Panc1 (cell line): ENCODE data around the gene GRK3. TPM values are rescaled to one million over a fixed set of nuclear protein-coding genes. Genes with fewer than 3 reads are reported as not detected.

Experiments used
- ATAC-seq: fragments of 200-7000 bp; cut with Tn5 transposase; 2 replicates; pipeline ENCODE4 v1.9.1; 2020; ENCODE audit warnings: mild to moderate bottlenecking, moderate library complexity
- BruUV-seq: library from RNA; stranded (reverse); fragments of 400-500 nt; replicated peaks from 2 replicates; lab custom pipeline; 2021; lab: Mats Ljungman, UMichigan
- CTCF ChIA-PET: fragments of 300-600 bp; sonication (Branson Sonifier 250); formaldehyde crosslinking; loops from one replicate; lab custom pipeline; 2022; ENCODE audit warnings: antibody characterized with exemption; lab: Charles Lee
- POLR2A ChIA-PET: fragments of 300-600 bp; sonication (Branson Sonifier 250); formaldehyde crosslinking; loops from one replicate; lab custom pipeline; 2022; ENCODE audit warnings: antibody characterized with exemption; lab: Charles Lee
- DNase-seq: peaks from one replicate; pipeline ENCODE4 v3.0.0-alpha.2; 2010; ENCODE audit warnings: low read depth, low spot score
- H3K27ac ChIP-seq: 2 replicates; pipeline ENCODE4 v1.5.1; 2011; ENCODE audit warnings: mild to moderate bottlenecking, low read length, inconsistent platforms
- H3K27me3 ChIP-seq: fragments of 200-500 bp; sonication (Bioruptor generic); 2 replicates; pipeline ENCODE4 v1.6.0; 2014; ENCODE audit warnings: low read length, inconsistent platforms; ENCODE audit not compliant: control insufficient read depth, insufficient read depth
- H3K36me3 ChIP-seq: fragments of 200-500 bp; sonication (Bioruptor generic); 2 replicates; pipeline ENCODE4 v1.5.1; 2014; ENCODE audit warnings: inconsistent platforms, mild to moderate bottlenecking, low read length, moderate library complexity; ENCODE audit not compliant: control insufficient read depth, insufficient read depth
- H3K4me1 ChIP-seq: 2 replicates; pipeline ENCODE4 v1.5.1; 2011; ENCODE audit warnings: inconsistent platforms, mild to moderate bottlenecking, low read length, moderate library complexity; ENCODE audit not compliant: control insufficient read depth, insufficient read depth
- H3K4me3 ChIP-seq, 2 experiments: 2 replicates each; pipeline ENCODE4 v1.5.1; 2011 to 2012; ENCODE audit warnings: low read depth in 2 of 2, low read length in 2 of 2, mild to moderate bottlenecking in 2 of 2, inconsistent platforms in 1 of 2, moderate library complexity in 1 of 2
- H3K9me3 ChIP-seq: fragments of 200-500 bp; sonication (Bioruptor generic); 2 replicates; pipeline ENCODE4 v1.5.1; 2014; ENCODE audit warnings: low read depth, mild to moderate bottlenecking, inconsistent platforms, low read length, moderate library complexity; ENCODE audit not compliant: control insufficient read depth, insufficient read depth
- POLR2AphosphoS5 ChIP-seq: IDR thresholded peaks from 2 replicates; pipeline ENCODE4 v1.6.1; 2012; ENCODE audit warnings: mild to moderate bottlenecking, low read depth, low read length, moderate library complexity
- SIN3A ChIP-seq: IDR thresholded peaks from 2 replicates; pipeline ENCODE4 v1.6.1; 2012; ENCODE audit warnings: low read depth, mild to moderate bottlenecking, low read length, moderate library complexity, borderline replicate concordance; ENCODE audit not compliant: insufficient read depth
- TCF7L2 ChIP-seq: IDR thresholded peaks from 2 replicates; pipeline ENCODE4 v1.6.1; 2011; ENCODE audit warnings: mild to moderate bottlenecking, low read depth, low read length, inconsistent platforms
- in situ Hi-C: cut with HindIII; loops from 2 replicates; pipeline ENCODE4 v1.10.0; 2016; ENCODE audit warnings: low sequenced_read_pairs, low pct_unique_long_range_greater_than_20kb
- intact Hi-C: fragments of 100-400 bp; cut with micrococcal nuclease; formaldehyde crosslinking; loops from one replicate; pipeline ENCODE4 v1.10.0; 2022; ENCODE audit not compliant: unreplicated experiment
- total RNA-seq: library from RNA; stranded (reverse); gene quantifications from one replicate; pipeline ENCODE4 v1.2.1, GENCODE V29; 2021; ENCODE audit not compliant: unreplicated experiment
- TF ChIP-seq, protein P1 (sequence below), 2 experiments: IDR thresholded peaks; 2 replicates each; pipeline ENCODE4 v1.6.1; 2011 to 2012; ENCODE audit warnings: low read depth in 2 of 2, control low read depth in 1 of 2, low read length in 1 of 2, mild to moderate bottlenecking in 1 of 2, moderate library complexity in 1 of 2; ENCODE audit not compliant: insufficient read depth in 1 of 2
- TF ChIP-seq, protein P2 (sequence below): fragments of 450-650 bp; IDR thresholded peaks from 2 replicates; pipeline ENCODE4 v1.5.1; 2017; ENCODE audit warnings: mild to moderate bottlenecking

GRK3 gene
- total RNA-seq, 1 experiment from 2014 or later: 12.0 TPM

DNA sequence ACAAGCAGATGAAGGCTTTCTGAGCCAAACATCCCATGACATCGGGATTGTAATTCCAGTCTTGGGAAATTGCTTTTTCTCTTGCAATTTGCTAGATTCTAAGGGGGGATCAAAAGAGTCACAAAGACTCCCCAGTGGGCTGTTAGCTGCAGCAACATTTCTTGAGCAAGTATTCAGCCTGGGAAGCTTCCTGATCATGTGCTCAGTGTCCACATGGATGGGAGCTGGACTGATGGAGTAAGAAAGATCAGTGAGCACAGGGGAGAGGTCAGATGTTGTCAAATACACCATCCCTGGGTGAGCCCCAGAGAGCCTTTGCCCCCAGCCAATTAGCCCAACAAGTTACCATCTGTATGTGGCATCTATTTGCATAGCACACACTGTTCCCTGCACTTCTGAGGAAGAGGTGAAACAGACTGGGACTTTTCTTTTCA is 10.2 kb upstream of the GRK3 start:
- Histone ChIP-seq H3K27me3 (no peaks in the 10 kb centered on the region), H3K4me3 (no peak overlapping the region), H3K4me1 (no peaks in the 10 kb centered on the region), H3K27ac (no peak overlapping the region), H3K36me3 (no peaks in the 10 kb centered on the region), H3K9me3 (no peaks in the 10 kb centered on the region)
- DNase-seq (no peak), ATAC-seq (no peak)
- TF ChIP-seq TCF7L2 (no peak), POLR2AphosphoS5 (no peak), SIN3A (no peak)
- TF ChIP-seq, protein P1, sequence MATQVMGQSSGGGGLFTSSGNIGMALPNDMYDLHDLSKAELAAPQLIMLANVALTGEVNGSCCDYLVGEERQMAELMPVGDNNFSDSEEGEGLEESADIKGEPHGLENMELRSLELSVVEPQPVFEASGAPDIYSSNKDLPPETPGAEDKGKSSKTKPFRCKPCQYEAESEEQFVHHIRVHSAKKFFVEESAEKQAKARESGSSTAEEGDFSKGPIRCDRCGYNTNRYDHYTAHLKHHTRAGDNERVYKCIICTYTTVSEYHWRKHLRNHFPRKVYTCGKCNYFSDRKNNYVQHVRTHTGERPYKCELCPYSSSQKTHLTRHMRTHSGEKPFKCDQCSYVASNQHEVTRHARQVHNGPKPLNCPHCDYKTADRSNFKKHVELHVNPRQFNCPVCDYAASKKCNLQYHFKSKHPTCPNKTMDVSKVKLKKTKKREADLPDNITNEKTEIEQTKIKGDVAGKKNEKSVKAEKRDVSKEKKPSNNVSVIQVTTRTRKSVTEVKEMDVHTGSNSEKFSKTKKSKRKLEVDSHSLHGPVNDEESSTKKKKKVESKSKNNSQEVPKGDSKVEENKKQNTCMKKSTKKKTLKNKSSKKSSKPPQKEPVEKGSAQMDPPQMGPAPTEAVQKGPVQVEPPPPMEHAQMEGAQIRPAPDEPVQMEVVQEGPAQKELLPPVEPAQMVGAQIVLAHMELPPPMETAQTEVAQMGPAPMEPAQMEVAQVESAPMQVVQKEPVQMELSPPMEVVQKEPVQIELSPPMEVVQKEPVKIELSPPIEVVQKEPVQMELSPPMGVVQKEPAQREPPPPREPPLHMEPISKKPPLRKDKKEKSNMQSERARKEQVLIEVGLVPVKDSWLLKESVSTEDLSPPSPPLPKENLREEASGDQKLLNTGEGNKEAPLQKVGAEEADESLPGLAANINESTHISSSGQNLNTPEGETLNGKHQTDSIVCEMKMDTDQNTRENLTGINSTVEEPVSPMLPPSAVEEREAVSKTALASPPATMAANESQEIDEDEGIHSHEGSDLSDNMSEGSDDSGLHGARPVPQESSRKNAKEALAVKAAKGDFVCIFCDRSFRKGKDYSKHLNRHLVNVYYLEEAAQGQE (IDR thresholded peaks at IDR 0.05; ENCODE audit: insufficient read depth in 1 of 2, low read depth in 2 of 2, low read length in 1 of 2): no peak
- TF ChIP-seq, protein P2, sequence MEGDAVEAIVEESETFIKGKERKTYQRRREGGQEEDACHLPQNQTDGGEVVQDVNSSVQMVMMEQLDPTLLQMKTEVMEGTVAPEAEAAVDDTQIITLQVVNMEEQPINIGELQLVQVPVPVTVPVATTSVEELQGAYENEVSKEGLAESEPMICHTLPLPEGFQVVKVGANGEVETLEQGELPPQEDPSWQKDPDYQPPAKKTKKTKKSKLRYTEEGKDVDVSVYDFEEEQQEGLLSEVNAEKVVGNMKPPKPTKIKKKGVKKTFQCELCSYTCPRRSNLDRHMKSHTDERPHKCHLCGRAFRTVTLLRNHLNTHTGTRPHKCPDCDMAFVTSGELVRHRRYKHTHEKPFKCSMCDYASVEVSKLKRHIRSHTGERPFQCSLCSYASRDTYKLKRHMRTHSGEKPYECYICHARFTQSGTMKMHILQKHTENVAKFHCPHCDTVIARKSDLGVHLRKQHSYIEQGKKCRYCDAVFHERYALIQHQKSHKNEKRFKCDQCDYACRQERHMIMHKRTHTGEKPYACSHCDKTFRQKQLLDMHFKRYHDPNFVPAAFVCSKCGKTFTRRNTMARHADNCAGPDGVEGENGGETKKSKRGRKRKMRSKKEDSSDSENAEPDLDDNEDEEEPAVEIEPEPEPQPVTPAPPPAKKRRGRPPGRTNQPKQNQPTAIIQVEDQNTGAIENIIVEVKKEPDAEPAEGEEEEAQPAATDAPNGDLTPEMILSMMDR: no peak
- no TSS peak for BruUV-seq
- POLR2A ChIA-PET: no interaction called here
- intact Hi-C loops: no loop called here
- in situ Hi-C loops: no loop called here
- CTCF ChIA-PET: no interaction called here

DNA sequence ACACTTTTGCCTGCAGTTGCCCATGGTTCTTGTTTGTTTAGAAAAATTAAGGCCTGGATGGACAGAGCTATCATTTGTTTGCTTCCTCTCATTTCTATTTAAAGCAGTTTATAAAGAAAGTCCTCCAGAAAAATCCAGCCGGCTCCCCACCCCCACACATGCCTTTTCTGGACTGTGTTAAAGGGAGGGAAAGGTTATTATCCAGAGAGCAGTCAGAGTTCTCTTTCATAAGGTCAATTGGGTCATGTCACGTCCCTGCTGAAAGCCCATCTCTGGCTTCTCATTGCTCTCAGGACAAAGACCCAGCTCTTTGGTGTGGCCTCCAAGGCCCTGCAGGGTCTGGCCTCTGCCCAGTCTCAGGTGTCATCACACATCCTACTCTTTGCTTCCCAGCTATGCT is 9.8 kb upstream of the GRK3 start:
- no peak for ATAC-seq
- Histone ChIP-seq H3K27ac (no peak overlapping the region), H3K36me3 (no peaks in the 10 kb centered on the region), H3K4me3 (no peak overlapping the region), H3K27me3 (no peaks in the 10 kb centered on the region), H3K4me1 (no peaks in the 10 kb centered on the region), H3K9me3 (no peaks in the 10 kb centered on the region)
- no peak for DNase-seq
- intact Hi-C loops (no loop called here), in situ Hi-C loops (no loop called here)
- TF ChIP-seq, protein P2: no peak
- TF ChIP-seq SIN3A (no peak), TCF7L2 (no peak), POLR2AphosphoS5 (no peak)
- TF ChIP-seq, protein P1 (IDR thresholded peaks at IDR 0.05; ENCODE audit: insufficient read depth in 1 of 2, low read depth in 2 of 2, low read length in 1 of 2): no peak
- ChIA-PET POLR2A (no interaction called here), CTCF (no interaction called here)
- BruUV-seq: no TSS peak
